ENCODE data around the gene RBM24.

DNA sequence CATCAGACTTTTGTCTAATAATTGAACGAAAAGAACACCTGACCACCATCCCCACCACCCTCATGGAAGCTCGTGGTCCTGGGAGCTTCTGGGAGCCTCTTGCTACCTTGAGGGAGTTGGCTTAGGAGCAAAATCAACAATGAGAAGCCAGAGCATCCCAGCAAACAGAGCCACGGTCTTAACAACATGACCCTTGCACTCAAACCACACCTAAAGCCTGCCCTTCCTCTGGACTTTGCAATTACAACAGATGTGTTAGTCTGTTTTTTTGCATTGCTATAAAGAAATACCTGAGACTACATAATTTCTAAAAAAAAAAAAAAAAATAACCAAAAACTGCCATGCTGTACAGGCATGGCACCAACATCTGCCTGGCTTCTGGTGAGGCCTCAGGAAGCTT, 9.5 kb upstream of the RBM24 start:
- TF ChIP-seq NFYC (CRISPR knock-in tag; IDR thresholded peaks at IDR 0.05) (no peak), ZNF570 (CRISPR knock-in tag; IDR thresholded peaks at IDR 0.05; ENCODE audit: borderline replicate concordance) (no peak), ZNF883 (CRISPR knock-in tag; IDR thresholded peaks at IDR 0.05; ENCODE audit: not compliant biosample characterization) (no peak)
- TF ChIP-seq, protein P1, sequence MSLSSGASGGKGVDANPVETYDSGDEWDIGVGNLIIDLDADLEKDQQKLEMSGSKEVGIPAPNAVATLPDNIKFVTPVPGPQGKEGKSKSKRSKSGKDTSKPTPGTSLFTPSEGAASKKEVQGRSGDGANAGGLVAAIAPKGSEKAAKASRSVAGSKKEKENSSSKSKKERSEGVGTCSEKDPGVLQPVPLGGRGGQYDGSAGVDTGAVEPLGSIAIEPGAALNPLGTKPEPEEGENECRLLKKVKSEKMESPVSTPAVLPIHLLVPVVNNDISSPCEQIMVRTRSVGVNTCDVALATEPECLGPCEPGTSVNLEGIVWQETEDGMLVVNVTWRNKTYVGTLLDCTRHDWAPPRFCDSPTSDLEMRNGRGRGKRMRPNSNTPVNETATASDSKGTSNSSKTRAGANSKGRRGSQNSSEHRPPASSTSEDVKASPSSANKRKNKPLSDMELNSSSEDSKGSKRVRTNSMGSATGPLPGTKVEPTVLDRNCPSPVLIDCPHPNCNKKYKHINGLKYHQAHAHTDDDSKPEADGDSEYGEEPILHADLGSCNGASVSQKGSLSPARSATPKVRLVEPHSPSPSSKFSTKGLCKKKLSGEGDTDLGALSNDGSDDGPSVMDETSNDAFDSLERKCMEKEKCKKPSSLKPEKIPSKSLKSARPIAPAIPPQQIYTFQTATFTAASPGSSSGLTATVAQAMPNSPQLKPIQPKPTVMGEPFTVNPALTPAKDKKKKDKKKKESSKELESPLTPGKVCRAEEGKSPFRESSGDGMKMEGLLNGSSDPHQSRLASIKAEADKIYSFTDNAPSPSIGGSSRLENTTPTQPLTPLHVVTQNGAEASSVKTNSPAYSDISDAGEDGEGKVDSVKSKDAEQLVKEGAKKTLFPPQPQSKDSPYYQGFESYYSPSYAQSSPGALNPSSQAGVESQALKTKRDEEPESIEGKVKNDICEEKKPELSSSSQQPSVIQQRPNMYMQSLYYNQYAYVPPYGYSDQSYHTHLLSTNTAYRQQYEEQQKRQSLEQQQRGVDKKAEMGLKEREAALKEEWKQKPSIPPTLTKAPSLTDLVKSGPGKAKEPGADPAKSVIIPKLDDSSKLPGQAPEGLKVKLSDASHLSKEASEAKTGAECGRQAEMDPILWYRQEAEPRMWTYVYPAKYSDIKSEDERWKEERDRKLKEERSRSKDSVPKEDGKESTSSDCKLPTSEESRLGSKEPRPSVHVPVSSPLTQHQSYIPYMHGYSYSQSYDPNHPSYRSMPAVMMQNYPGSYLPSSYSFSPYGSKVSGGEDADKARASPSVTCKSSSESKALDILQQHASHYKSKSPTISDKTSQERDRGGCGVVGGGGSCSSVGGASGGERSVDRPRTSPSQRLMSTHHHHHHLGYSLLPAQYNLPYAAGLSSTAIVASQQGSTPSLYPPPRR (CRISPR knock-in tag; IDR thresholded peaks at IDR 0.05; ENCODE audit: borderline replicate concordance), result no peak

Measured in HepG2 (cell line).